GM18505 (cell line): Measurements from ENCODE around the gene MYO9A.

Experiments used
- ATAC-seq: cut with Tn5 transposase; IDR thresholded peaks from one replicate; pipeline ENCODE4 v1.9.1; 2021; ENCODE audit not compliant: unreplicated experiment
- POLR2A ChIP-seq: IDR thresholded peaks from 4 replicates; pipeline ENCODE4 v1.6.1; 2011; ENCODE audit warnings: borderline replicate concordance; ENCODE audit not compliant: insufficient read depth, insufficient read length; ENCODE audit errors: extremely low read depth

MYO9A gene

DNA sequence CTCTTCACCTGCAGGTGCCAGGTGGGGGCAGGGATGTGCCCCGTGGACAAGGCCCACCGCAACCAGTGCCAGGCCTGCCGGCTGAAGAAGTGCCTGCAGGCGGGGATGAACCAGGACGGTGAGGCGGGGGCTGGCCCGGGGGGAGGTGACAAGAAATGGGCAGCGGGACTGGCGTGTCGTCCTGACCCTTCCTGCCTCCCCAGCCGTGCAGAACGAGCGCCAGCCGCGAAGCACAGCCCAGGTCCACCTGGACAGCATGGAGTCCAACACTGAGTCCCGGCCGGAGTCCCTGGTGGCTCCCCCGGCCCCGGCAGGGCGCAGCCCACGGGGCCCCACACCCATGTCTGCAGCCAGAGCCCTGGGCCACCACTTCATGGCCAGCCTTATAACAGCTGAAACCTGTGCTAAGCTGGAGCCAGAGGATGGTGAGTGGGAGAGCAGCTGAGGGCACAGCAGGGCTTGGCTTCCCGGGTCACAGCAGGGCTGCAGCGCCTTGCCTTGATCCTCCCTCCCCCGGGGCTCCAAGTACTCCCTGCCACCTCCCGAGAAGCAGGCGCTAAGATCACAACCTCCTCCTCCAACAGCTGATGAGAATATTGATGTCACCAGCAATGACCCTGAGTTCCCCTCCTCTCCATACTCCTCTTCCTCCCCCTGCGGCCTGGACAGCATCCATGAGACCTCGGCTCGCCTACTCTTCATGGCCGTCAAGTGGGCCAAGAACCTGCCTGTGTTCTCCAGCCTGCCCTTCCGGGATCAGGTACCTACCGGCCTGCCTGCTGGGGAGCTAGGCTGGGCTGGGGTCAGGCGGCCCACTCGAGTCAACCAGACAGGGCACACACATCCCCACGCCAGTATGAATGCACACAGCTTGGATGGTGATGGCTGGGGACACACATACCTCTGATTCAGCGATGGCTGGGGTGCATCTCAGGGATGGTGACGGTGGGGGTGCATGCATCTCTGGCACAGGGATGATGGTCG is 305.9 kb downstream of the MYO9A start:
- ATAC-seq = no peak
- no peak for TF ChIP-seq POLR2A

DNA sequence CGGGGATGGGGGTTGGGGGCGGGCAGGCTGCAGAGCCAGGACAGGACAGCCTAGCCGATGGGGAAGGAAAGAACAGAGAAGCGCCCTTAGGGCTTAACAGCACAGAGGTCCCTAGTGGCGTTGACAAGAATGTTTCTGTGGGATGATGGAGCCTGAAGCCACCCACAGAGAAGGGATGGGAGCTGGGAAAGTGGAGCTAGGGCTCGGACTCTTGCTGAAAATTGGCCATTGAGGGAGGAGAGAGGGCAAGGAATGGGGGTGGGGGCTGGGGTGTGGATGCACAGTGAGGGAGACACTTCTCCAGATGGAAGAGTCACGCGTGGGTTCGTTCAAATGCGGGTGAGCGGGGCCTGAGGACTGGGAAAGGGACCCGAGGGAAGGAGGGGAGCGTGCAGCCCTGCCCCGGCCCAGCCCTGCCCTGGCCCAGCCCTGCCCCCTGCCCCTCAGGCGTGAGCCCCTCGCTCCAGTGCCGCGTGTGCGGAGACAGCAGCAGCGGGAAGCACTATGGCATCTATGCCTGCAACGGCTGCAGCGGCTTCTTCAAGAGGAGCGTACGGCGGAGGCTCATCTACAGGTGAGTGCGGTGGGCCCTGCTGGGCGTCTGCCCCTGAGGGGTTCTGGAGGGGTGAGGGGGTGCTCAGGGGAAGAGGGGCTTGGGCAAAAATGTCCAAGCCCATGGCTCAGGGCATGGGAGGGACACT is 306.8 kb downstream of the MYO9A start:
- no peak for TF ChIP-seq POLR2A
- no peak for ATAC-seq

DNA sequence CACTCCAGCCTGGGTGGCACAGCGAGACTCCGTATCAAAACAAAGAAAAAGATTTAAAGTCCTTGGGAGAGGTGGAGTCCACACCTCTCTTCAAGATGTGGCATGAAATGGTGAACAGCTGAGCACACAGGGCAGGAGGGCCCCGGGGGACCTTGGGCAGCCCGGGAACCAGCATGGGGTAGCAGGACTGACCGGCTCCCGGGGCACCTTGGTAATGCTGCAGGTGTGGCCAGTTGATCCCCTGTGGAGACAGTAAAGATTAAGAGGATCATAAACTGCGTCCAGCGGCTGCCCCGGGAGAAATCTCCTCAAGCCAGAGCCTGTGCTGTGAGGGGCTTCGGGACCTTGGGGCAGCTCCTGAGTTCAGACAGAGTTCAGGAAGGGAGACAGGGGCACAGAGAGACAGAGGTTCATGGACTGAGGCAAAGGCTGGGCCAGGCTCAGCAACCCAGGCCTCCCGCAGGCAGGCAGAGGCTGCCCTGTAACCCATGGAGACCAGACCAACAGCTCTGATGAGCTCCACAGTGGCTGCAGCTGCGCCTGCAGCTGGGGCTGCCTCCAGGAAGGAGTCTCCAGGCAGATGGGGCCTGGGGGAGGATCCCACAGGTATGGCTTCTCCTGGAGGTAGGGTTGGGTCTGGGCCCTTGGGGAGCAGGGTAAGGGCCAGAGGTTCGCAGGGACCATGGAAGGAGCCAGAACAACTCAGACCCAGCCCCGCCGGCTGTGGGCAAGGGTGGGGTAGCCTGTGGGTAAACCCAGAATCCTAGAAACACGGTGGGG is 307.5 kb downstream of the MYO9A start, which contains the start of gene NR2E3:
Gene NR2E3, plus strand, starts transcription at position 299 of the 780 bp plus-strand sequence. Its CDS starts 190 bp downstream, at position 489.
- no peak for TF ChIP-seq POLR2A
- ATAC-seq = no peak

DNA sequence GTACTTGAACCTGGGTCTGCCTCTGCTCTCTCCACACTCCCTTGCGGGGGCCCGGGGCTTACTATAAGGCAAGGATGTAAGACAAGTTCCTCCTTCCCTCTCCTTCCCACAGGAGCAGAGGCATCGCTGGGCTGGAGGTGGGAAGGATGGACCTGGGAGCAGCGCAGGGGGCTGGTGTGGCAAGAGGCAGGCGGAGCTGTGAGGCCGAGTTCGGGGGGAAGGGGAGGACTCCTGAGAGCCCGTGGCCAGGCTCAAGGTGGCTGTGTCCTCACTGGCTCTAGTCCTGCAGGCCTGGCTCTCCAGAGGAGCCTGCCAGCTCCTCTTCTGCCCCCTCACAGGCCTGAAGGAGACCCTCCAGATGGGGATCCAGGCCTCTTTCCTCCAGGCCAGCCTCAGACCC is 308.6 kb downstream of the MYO9A start:
- ATAC-seq = no peak

DNA sequence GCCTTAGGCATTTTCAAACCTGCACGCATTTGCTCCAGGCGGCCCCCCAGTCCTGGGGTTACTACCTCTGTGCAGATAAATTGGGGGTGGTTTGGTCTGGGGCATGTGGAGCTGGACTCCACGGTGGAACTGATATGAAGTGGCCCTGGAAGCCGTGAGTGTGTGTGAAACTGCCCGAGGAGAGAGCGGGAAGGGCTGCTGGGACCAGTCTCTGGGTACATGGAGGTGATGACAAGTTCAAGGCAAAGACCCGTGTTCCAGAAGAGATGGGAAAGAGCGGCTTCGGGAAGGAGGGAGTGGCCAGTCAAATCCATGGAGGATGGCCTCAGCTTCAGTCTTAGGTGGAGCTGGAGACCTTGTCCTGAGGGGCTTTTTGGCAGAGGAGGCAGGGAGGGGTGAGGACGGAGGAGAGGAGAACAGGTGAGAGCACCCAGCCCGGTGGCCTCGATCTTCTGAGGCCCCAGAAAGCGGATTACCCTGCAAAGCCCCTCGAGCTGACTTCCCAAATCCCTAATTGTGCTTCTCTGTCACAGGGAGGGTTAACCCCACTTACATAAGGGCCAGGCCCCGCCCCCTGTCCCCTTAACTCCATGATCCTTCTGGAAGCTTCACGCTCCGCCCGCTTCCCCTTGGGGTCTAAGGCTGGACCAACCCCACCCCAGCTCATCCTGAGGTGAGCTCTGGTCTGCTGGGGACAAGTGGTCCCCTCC is 309.5 kb downstream of the MYO9A start:
- TF ChIP-seq POLR2A = no peak
- no peak for ATAC-seq

More for the DNA sequence above, 308.6 kb downstream of the MYO9A start:
- no peak for TF ChIP-seq POLR2A

DNA sequence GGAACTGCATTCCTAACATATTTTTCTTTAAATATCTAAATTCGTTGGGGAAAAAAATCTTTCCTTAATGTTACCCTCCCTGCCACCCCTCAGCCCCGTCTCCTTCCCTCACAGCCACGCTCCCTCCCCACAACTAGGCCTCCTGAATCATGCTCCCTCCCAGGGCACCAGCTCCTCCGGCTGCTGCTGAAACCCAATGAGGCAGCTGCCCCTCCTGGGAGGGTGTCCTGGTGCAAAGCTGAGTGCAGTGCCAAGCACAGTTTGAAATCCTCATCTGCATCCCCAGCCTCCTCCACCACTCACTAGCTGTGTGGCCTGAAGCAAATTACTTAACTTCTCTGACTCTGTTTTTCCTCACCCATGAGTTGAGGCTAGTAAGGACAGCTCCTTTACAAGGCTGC is 310.3 kb downstream of the MYO9A start:
- no peak for ATAC-seq
- no peak for TF ChIP-seq POLR2A

DNA sequence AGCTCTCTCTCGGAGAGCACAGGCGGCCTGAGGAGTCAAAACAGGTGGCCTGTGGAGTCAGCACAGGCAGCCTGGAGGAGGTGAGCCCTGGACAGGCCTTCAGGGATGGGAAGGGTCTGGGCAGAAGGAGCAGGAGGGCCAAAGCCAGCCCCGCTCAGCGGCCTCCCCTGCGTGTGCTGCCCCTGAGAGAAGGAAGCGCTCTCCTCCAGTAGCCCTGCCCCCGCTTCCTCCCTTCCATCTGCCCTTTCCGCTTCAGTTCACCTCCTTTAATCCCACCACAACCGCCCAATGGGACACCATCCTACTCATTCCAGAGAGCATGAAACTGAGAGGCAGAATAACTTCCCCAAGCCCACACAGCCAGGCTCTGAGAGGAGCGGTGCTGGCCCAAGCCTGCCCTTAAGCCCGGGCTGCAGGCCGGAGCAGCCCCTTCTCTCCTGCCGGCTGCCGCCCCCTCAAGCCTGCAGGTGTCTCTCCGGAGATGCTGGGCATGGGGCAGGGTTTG is 310.8 kb downstream of the MYO9A start:
- ATAC-seq = no peak
- no peak for TF ChIP-seq POLR2A

DNA sequence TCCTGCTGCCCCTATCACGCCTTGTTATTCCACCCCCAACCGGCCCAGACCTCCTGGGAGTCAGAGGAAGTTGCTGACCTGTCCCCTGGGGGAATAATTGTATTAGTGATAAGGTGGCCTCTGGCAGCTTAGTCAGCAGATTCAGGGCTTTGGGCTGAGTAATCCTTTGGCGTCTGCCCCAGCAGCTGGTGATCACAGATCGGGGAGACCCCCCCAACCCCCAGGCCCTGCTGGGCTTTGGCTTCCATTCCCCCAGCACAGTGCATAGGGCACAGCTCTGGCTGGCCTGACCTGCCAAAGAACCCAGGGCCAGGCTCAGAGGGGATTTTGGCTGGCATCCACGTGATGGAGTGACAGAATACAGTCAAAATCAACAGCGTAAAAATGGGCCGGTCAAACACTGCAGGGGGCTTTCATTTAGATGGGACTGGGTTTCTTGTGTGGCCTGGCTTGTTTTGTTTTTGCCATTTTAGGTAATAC is 311.5 kb downstream of the MYO9A start:
- no peak for TF ChIP-seq POLR2A
- ATAC-seq = no peak

DNA sequence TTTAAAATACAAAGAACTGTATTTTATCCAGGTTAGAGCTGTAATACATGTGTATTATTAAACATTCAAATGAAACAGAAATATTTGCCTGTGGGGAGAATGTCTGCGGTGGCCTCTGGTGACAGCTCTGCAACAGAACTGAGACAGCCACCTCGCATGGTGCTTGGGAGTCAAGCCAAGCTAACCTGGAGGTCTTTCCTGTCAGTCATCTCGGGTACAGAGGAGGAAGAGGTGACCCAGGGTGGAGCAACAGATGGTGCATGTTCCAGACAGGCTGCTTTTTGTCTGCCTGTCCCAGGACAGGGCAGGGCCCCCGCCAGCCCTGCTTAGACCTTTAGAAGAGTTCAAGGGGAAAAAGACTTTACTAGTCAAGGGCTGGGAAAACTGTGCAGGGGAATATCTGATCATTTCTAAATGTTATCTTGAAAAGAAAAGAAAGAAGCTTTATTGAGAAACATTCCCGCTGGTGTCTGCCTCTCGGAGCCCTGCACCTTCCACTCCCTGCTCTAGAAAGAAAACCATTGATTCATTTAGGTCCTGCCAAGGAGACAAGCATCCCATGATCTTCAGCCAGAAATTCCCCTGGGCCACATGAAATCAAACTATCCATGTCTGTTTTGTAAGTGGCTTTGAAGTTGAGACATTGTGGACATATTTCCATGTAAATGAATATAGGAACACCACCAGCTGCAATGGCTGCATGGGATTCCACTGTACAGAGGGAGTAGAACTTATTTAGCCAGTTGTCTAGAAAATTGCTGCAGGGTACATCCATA is 313.1 kb downstream of the MYO9A start:
- TF ChIP-seq POLR2A = no peak
- ATAC-seq = no peak

DNA sequence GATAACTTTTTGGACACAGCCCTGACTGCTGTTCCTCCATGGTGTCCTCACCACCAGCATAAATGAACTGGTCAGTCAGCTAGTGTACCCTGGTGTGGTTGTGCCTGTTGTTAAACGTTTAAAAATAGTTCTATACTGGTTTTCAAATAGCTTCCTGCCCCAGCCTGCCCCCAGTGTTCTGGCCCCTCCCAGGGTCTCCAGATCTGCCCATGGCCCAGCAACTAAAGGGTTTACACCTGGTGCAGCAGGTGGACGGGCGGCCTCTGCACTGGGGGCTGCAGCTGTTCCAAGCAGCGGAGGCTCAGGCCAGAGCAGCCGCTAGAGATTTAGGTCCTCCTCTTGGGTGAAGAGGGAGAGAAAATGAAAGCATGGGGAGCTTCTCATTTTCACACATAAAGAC is 313.7 kb downstream of the MYO9A start:
- no peak for ATAC-seq
- no peak for TF ChIP-seq POLR2A

DNA sequence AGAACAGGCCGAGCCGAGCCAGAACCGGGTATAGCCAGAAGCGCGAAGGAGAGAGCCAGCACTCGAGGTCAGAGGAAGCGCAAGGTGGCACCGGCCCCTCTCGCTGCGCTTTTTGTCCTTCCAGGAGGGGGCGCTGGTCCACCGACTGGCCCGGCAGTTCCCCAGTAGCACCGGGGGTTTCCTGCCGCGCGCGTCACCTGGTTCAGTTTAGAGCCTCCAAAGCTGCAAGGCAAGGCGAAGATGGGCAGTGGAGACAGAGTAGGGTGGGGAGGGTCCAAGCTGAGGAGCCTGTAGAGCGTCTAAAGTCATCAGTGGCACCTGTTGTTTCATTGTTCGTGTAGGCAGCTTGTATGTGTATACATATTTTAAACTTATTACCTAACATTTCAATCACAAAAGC is 315.2 kb downstream of the MYO9A start:
- TF ChIP-seq POLR2A = no peak

More for the DNA sequence above, 315.2 kb downstream of the MYO9A start:
- ATAC-seq = no peak
